ENCODE measurements around the gene CTNNBL1. TPM values are rescaled to one million over a fixed set of nuclear protein-coding genes. Genes with fewer than 3 reads are reported as not detected.

CTNNBL1 gene
- total RNA-seq, 1 experiment from 2014 or later, result 64.4 TPM

DNA sequence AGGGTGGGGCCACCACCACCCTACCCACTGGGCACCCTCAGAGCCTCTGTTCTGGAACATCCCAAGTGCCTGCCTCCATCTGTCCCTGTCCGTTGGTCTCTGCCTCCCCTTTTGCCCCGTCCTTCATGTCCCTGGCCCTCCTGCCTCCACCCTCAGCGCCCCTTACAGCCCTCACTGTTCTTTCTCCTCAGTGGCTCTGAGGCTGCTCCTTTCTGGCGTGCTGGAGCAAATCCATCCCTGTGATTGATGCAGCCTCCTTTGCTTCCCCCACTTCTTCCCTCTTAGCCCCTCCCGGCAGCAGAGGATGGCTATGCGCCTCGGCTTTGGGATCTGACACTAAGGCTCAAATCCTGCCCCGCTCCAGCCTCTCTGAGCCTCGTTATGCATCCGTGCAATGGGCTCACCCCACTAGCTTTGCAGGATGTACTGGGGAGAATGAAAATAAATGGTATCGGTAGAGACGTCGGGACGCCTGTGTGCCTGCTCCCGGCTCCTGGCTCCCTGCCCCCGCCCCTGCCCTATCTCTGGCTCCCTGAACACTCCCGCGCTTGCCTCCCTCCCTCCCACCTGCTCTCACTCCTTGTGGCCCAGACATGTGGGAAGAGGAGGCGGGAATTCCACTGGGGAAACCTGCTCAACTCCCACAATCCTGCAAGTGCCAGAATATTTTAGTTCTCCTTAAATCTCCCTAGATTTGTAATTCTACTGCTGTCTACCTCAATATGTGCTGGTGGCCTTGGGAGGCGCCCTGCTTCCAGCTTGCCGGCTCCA is 222.2 kb downstream of the CTNNBL1 start:
- H3K27me3 Mint-ChIP-seq (ENCODE audit: low read depth), result peaks cover 37% of the 10 kb centered on the region
- DNase-seq (ENCODE audit: low spot score) (peak; percentile 54), ATAC-seq (peak; percentile 5; the same call in 1 of the 2 replicates)
- ChIA-PET POLR2A (interaction anchor here (0.6 kb wide), 1 partner anchor 969 kb away, joined by 5 read pairs; no protein-coding TSS in a partner anchor), CTCF (interaction anchor here (0.9 to 2.1 kb wide), 16 partner anchors 8 to 372 kb away, joined by 3 to 17 read pairs (median 5); partner anchors contain the start of gene VSTM2L)
- H3K4me3 Mint-ChIP-seq, result peak overlapping the region; percentile 76
- no peak overlapping the region for H3K27ac Mint-ChIP-seq
- H3K36me3 Mint-ChIP-seq, result no peaks in the 10 kb centered on the region
- H3K9me3 Mint-ChIP-seq, result no peaks in the 10 kb centered on the region
- H3K4me1 Mint-ChIP-seq, result peaks cover 67% of the 10 kb centered on the region
- TF ChIP-seq FOXJ3 (CRISPR knock-in tag; IDR thresholded peaks at IDR 0.05; ENCODE audit: borderline replicate concordance) (no peak), ZNF219 (CRISPR knock-in tag; IDR thresholded peaks at IDR 0.05; ENCODE audit: borderline replicate concordance) (no peak), ZNF263 (CRISPR knock-in tag; IDR thresholded peaks at IDR 0.05; ENCODE audit: low read depth) (no peak), MXD4 (CRISPR knock-in tag; IDR thresholded peaks at IDR 0.05; ENCODE audit: borderline replicate concordance) (no peak), PRRX2 (CRISPR knock-in tag; IDR thresholded peaks at IDR 0.05) (no peak), JUN (CRISPR knock-in tag; IDR thresholded peaks at IDR 0.05) (no peak), ETV6 (CRISPR knock-in tag; IDR thresholded peaks at IDR 0.05) (no peak), ZNF121 (CRISPR knock-in tag; IDR thresholded peaks at IDR 0.05) (peak; percentile 99), ATF1 (CRISPR knock-in tag; IDR thresholded peaks at IDR 0.05) (no peak), RORB (CRISPR knock-in tag; IDR thresholded peaks at IDR 0.05) (no peak), ESRRA (CRISPR knock-in tag; IDR thresholded peaks at IDR 0.05; ENCODE audit: borderline replicate concordance) (no peak), TP53 (CRISPR knock-in tag; IDR thresholded peaks at IDR 0.05) (no peak), ZNF423 (CRISPR knock-in tag; IDR thresholded peaks at IDR 0.05) (no peak), GTF2I (CRISPR knock-in tag; conservative IDR thresholded peaks at IDR 0.05) (0 out of 2 replicates have a peak, but pooled peaks have one; percentile 21), IRF2 (CRISPR knock-in tag; IDR thresholded peaks at IDR 0.05; ENCODE audit: borderline replicate concordance, low read depth) (no peak)
- TF ChIP-seq, protein P1, sequence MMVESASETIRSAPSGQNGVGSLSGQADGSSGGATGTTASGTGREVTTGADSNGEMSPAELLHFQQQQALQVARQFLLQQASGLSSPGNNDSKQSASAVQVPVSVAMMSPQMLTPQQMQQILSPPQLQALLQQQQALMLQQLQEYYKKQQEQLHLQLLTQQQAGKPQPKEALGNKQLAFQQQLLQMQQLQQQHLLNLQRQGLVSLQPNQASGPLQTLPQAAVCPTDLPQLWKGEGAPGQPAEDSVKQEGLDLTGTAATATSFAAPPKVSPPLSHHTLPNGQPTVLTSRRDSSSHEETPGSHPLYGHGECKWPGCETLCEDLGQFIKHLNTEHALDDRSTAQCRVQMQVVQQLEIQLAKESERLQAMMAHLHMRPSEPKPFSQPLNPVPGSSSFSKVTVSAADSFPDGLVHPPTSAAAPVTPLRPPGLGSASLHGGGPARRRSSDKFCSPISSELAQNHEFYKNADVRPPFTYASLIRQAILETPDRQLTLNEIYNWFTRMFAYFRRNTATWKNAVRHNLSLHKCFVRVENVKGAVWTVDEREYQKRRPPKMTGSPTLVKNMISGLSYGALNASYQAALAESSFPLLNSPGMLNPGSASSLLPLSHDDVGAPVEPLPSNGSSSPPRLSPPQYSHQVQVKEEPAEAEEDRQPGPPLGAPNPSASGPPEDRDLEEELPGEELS (CRISPR knock-in tag; IDR thresholded peaks at IDR 0.05), result 0 out of 2 replicates have a peak, but pooled peaks have one; percentile 46
- TF ChIP-seq, protein P2, sequence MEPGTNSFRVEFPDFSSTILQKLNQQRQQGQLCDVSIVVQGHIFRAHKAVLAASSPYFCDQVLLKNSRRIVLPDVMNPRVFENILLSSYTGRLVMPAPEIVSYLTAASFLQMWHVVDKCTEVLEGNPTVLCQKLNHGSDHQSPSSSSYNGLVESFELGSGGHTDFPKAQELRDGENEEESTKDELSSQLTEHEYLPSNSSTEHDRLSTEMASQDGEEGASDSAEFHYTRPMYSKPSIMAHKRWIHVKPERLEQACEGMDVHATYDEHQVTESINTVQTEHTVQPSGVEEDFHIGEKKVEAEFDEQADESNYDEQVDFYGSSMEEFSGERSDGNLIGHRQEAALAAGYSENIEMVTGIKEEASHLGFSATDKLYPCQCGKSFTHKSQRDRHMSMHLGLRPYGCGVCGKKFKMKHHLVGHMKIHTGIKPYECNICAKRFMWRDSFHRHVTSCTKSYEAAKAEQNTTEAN (CRISPR knock-in tag; IDR thresholded peaks at IDR 0.05), result no peak
- TF ChIP-seq, protein P3, sequence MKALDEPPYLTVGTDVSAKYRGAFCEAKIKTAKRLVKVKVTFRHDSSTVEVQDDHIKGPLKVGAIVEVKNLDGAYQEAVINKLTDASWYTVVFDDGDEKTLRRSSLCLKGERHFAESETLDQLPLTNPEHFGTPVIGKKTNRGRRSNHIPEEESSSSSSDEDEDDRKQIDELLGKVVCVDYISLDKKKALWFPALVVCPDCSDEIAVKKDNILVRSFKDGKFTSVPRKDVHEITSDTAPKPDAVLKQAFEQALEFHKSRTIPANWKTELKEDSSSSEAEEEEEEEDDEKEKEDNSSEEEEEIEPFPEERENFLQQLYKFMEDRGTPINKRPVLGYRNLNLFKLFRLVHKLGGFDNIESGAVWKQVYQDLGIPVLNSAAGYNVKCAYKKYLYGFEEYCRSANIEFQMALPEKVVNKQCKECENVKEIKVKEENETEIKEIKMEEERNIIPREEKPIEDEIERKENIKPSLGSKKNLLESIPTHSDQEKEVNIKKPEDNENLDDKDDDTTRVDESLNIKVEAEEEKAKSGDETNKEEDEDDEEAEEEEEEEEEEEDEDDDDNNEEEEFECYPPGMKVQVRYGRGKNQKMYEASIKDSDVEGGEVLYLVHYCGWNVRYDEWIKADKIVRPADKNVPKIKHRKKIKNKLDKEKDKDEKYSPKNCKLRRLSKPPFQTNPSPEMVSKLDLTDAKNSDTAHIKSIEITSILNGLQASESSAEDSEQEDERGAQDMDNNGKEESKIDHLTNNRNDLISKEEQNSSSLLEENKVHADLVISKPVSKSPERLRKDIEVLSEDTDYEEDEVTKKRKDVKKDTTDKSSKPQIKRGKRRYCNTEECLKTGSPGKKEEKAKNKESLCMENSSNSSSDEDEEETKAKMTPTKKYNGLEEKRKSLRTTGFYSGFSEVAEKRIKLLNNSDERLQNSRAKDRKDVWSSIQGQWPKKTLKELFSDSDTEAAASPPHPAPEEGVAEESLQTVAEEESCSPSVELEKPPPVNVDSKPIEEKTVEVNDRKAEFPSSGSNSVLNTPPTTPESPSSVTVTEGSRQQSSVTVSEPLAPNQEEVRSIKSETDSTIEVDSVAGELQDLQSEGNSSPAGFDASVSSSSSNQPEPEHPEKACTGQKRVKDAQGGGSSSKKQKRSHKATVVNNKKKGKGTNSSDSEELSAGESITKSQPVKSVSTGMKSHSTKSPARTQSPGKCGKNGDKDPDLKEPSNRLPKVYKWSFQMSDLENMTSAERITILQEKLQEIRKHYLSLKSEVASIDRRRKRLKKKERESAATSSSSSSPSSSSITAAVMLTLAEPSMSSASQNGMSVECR (CRISPR knock-in tag; IDR thresholded peaks at IDR 0.05; ENCODE audit: borderline replicate concordance), result no peak
- TF ChIP-seq, protein P4, sequence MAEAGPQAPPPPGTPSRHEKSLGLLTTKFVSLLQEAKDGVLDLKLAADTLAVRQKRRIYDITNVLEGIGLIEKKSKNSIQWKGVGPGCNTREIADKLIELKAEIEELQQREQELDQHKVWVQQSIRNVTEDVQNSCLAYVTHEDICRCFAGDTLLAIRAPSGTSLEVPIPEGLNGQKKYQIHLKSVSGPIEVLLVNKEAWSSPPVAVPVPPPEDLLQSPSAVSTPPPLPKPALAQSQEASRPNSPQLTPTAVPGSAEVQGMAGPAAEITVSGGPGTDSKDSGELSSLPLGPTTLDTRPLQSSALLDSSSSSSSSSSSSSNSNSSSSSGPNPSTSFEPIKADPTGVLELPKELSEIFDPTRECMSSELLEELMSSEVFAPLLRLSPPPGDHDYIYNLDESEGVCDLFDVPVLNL (CRISPR knock-in tag; IDR thresholded peaks at IDR 0.05; ENCODE audit: borderline replicate concordance, low read depth), result no peak
- TF ChIP-seq, protein P5, sequence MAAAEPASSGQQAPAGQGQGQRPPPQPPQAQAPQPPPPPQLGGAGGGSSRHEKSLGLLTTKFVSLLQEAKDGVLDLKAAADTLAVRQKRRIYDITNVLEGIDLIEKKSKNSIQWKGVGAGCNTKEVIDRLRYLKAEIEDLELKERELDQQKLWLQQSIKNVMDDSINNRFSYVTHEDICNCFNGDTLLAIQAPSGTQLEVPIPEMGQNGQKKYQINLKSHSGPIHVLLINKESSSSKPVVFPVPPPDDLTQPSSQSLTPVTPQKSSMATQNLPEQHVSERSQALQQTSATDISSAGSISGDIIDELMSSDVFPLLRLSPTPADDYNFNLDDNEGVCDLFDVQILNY (CRISPR knock-in tag; IDR thresholded peaks at IDR 0.05), result 0 out of 2 replicates have a peak, but pooled peaks have one; percentile 25
- TF ChIP-seq, protein P6, sequence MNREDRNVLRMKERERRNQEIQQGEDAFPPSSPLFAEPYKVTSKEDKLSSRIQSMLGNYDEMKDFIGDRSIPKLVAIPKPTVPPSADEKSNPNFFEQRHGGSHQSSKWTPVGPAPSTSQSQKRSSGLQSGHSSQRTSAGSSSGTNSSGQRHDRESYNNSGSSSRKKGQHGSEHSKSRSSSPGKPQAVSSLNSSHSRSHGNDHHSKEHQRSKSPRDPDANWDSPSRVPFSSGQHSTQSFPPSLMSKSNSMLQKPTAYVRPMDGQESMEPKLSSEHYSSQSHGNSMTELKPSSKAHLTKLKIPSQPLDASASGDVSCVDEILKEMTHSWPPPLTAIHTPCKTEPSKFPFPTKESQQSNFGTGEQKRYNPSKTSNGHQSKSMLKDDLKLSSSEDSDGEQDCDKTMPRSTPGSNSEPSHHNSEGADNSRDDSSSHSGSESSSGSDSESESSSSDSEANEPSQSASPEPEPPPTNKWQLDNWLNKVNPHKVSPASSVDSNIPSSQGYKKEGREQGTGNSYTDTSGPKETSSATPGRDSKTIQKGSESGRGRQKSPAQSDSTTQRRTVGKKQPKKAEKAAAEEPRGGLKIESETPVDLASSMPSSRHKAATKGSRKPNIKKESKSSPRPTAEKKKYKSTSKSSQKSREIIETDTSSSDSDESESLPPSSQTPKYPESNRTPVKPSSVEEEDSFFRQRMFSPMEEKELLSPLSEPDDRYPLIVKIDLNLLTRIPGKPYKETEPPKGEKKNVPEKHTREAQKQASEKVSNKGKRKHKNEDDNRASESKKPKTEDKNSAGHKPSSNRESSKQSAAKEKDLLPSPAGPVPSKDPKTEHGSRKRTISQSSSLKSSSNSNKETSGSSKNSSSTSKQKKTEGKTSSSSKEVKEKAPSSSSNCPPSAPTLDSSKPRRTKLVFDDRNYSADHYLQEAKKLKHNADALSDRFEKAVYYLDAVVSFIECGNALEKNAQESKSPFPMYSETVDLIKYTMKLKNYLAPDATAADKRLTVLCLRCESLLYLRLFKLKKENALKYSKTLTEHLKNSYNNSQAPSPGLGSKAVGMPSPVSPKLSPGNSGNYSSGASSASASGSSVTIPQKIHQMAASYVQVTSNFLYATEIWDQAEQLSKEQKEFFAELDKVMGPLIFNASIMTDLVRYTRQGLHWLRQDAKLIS (CRISPR knock-in tag; IDR thresholded peaks at IDR 0.05; ENCODE audit: borderline replicate concordance), result no peak
